VCaP (cell line): ENCODE data around the gene RELA.

ENCODE experiments used
- H3K27ac ChIP-seq: fragments of 450-650 bp; 2 replicates; pipeline ENCODE4 v1.5.1; 2017
- TF ChIP-seq, protein P1 (sequence below): fragments of 450-650 bp; conservative IDR thresholded peaks from 2 replicates; pipeline ENCODE4 v1.5.1; 2017; ENCODE audit warnings: mild to moderate bottlenecking, moderate library complexity

Gene RELA

DNA sequence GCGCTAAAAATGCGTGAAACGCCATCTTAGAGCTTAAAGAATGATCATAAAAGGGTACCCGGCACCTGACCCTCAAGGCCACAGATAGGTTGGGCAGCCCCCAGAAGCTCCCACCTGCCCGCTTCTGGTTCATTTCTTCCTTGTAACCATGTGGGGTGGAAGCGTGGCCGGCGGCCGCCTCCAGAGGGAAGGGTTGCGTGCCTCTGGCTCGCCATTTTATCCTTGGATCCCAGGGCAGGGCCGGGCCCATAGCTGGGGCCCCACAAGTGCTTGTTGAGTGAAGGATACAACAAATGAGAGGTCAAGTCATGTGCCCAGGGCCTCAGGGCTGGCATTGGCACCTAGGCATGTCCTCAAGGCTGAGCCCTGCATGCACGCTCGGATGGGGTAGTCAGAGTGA, 41.3 kb downstream of the RELA start:
- TF ChIP-seq, protein P1, sequence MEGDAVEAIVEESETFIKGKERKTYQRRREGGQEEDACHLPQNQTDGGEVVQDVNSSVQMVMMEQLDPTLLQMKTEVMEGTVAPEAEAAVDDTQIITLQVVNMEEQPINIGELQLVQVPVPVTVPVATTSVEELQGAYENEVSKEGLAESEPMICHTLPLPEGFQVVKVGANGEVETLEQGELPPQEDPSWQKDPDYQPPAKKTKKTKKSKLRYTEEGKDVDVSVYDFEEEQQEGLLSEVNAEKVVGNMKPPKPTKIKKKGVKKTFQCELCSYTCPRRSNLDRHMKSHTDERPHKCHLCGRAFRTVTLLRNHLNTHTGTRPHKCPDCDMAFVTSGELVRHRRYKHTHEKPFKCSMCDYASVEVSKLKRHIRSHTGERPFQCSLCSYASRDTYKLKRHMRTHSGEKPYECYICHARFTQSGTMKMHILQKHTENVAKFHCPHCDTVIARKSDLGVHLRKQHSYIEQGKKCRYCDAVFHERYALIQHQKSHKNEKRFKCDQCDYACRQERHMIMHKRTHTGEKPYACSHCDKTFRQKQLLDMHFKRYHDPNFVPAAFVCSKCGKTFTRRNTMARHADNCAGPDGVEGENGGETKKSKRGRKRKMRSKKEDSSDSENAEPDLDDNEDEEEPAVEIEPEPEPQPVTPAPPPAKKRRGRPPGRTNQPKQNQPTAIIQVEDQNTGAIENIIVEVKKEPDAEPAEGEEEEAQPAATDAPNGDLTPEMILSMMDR = no peak
- H3K27ac ChIP-seq = no peak overlapping the region

DNA sequence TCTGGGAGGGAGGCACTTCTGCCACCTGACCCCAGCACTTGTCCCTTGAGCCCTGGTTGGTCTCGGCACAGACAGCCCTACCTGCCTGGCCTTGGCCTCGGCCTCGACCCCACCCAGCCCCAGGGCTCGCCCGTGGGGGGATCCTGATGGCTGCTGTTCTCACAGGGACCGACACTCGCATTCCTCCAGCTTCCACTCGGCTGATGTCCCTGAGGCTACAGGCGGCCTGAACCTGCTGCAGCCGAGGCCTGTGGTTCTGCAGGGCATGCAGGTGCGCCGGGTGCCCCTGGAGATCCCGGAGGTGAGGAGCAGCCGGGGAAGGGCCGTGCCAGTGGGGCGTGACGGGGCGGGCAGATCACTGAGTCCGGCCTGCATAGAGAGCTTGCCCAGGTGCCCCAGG, 42.0 kb downstream of the RELA start:
- no peak overlapping the region; the same call in 1 of the 2 replicates for H3K27ac ChIP-seq
- TF ChIP-seq, protein P1 = no peak

DNA sequence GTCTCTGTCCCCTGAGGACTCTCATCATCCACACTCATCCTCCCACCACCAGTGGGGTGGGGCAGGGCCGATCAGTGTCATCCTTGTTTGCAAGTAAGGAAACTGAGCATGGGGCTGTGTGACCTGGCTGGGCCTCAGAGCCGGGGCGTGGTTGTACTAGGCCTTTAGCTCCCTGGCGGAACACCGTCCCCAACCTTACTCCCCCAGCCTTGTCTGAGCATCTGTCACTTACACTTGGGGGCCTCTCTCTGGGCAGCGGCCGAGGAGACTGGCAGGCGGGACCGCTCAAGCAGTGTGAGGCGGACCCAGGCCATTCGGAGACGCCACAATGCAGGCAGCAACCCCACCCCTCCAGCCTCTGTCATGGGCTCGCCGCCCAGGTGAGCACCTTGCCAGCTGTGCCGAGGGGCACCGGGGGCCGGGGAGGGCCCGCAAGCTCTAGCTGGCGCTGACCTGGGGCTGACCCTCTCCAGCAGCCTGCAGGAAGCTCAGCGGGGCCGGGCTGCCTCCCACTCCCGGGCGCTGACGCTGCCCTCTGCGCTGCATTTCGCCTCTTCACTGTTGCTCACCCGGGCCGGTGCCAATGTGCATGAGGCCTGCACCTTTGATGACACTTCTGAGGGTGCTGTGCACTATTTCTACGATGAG, 43.3 kb downstream of the RELA start:
- TF ChIP-seq, protein P1 = no peak

DNA sequence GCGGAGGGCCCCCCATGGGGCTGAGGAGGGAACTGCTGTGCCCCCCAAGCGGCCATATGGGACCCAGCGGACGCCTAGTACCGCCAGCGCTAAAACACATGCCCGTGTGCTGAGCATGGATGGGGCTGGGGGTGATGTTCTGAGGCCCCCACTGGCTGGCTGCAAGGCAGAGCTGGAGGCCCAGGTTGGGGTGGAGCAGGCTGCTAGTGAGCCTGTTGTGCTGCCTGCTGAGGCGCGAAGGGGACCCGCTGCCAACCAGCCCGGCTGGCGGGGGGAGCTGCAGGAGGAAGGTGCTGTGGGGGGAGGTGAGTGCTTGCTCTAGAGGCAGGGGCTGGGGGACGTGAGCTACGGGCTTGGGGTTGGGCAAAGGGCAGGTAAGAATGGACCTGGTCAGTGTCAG, 44.0 kb downstream of the RELA start:
- H3K27ac ChIP-seq = peak overlapping the region; percentile 99; the same call in 1 of the 2 replicates
- TF ChIP-seq, protein P1 = no peak

More for the DNA sequence above, 43.3 kb downstream of the RELA start:
- H3K27ac ChIP-seq = peak overlapping the region; percentile 99; the same call in 1 of the 2 replicates

DNA sequence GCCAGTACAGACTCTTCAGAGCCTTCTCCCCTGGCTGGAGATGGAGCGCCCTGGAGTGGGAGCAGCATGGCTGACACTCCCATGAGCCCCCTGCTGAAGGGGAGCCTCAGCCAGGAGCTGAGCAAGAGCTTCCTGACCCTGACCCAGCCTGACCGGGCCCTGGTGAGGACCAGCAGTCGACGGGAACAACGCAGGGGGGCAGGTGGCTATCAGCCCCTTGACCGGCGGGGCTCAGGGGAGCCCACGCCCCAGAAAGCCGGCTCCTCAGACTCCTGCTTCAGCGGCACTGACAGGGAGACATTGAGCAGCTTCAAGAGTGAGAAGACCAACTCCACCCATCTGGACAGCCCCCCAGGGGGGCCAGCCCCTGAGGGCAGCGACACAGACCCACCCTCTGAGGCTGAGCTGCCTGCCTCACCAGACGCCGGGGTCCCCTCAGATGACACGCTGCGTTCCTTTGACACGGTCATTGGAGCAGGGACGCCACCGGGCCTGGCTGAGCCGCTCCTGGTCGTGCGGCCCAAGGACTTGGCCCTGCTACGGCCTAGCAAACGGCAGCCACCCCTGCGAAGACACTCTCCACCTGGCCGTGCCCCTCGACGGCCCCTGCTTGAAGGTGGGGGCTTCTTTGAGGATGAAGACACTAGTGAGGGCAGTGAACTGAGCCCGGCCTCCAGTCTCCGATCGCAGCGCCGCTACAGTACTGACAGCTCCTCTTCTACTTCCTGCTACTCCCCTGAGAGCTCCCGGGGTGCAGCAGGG, 44.5 kb downstream of the RELA start:
- H3K27ac ChIP-seq = peak overlapping the region; percentile 99; the same call in 1 of the 2 replicates
- TF ChIP-seq, protein P1 = no peak

DNA sequence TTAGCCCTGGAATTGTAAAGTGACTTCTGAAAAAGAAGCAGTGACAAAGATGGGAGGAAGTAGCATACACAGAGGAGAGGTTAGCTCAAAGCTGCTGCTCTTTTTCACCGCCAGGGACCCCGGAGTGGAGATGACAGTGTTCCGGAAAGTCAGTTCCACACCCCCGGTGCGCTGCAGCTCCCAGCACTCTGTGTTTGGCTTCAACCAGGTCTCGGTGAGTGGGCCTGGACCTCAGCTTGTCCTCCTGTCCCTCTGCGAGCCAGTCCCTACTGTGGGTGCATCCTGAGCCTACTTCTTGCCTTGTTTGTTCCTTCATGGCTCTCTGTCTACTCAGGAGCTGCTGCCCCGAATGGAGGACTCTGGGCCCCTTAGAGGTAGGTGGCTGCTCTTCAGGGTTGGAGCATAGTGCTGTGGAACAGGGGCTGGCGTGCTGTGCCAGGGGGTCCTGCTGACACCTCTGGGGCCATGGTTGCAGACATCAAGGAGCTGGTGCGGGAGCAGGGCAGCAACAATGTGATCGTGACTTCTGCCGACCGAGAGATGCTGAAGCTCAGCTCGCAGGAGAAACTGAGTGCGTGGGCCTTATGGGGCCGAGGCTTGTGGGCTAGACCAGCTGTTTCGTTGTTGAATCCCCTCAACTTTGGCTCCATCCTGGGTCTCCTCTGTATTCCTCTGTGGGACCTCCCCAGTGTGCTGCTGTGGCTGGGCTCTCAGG, 45.4 kb downstream of the RELA start:
- H3K27ac ChIP-seq = peak overlapping the region; percentile 99
- TF ChIP-seq, protein P1 = no peak

DNA sequence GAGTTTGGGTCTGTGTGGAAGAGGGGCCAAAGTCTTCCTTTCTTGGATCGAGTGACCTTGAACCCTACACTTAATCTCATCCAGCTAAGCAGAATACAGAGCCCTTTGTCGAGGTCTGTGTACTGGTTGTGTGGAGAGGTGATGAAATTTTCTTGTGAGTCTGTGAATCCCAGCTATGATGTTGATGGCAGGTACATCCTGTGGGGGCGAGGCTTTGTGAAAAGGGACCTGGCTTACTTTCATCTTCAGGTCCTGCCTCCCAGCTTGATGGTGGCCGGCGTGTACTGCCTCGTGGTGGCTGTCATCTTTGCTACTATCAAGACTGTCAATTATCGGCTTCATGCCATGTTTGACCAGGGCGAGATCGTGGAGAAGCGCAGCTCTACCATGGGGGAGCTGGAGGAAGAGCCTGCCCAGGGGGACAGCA, 46.1 kb downstream of the RELA start:
- TF ChIP-seq, protein P1 = no peak
- peak overlapping the region; percentile 99 for H3K27ac ChIP-seq
